H9 (cell line): ENCODE data around the gene HEG1. TPM values are rescaled to one million over a fixed set of nuclear protein-coding genes. Genes with fewer than 3 reads are reported as not detected.

ENCODE experiments used
- DNase-seq: peaks from one replicate; pipeline ENCODE4 v3.0.0-alpha.2; 2017
- H2AFZ ChIP-seq: one replicate; pipeline ENCODE4 v1.6.1; 2013; ENCODE audit warnings: mild to moderate bottlenecking, low read length, control low read depth, moderate library complexity
- H2AK5ac ChIP-seq: 2 replicates; pipeline ENCODE4 v1.6.1; 2013; ENCODE audit warnings: low read length, control low read depth, mixed read lengths; ENCODE audit not compliant: insufficient read length
- H2BK120ac ChIP-seq: one replicate; pipeline ENCODE4 v1.6.1; 2013; ENCODE audit warnings: low read depth, mild to moderate bottlenecking, low read length, control low read depth, inconsistent platforms; ENCODE audit not compliant: poor library complexity, severe bottlenecking
- H2BK12ac ChIP-seq: 2 replicates; pipeline ENCODE4 v1.6.1; 2013; ENCODE audit warnings: low read length, control low read depth, mixed read lengths, low read depth; ENCODE audit not compliant: insufficient read length
- H2BK15ac ChIP-seq: 2 replicates; pipeline ENCODE4 v1.6.1; 2013; ENCODE audit warnings: low read depth, low read length, control low read depth
- H2BK20ac ChIP-seq: one replicate; pipeline ENCODE4 v1.6.1; 2013; ENCODE audit warnings: low read depth, mild to moderate bottlenecking, low read length, control low read depth, inconsistent platforms; ENCODE audit not compliant: poor library complexity, severe bottlenecking
- H2BK5ac ChIP-seq: 2 replicates; pipeline ENCODE4 v1.6.1; 2013; ENCODE audit warnings: low read length, control low read depth, mixed read lengths; ENCODE audit not compliant: insufficient read length
- H3K14ac ChIP-seq: 2 replicates; pipeline ENCODE4 v1.6.1; 2013; ENCODE audit warnings: low read length, control low read depth; ENCODE audit not compliant: insufficient read depth
- H3K18ac ChIP-seq: 2 replicates; pipeline ENCODE4 v1.6.1; 2013; ENCODE audit warnings: low read depth, mild to moderate bottlenecking, mixed read lengths, low read length, control low read depth; ENCODE audit not compliant: insufficient read length
- H3K23ac ChIP-seq: 2 replicates; pipeline ENCODE4 v1.6.1; 2013; ENCODE audit warnings: low read length, control low read depth, mixed read lengths, low read depth; ENCODE audit not compliant: insufficient read length
- H3K23me2 ChIP-seq: 2 replicates; pipeline ENCODE4 v1.6.1; 2013; ENCODE audit warnings: low read depth, mild to moderate bottlenecking, mixed read lengths, low read length, control low read depth; ENCODE audit not compliant: insufficient read length, poor library complexity, severe bottlenecking
- H3K27ac ChIP-seq: 2 replicates; pipeline ENCODE4 v1.5.1; 2013; ENCODE audit warnings: low read length, control low read depth, mixed read lengths, low read depth; ENCODE audit not compliant: insufficient read length
- H3K27me3 ChIP-seq: 2 replicates; pipeline ENCODE4 v1.6.1; 2013; ENCODE audit warnings: low read length, control low read depth, inconsistent platforms; ENCODE audit not compliant: insufficient read depth
- H3K4ac ChIP-seq: 2 replicates; pipeline ENCODE4 v1.6.1; 2013; ENCODE audit warnings: low read depth, mild to moderate bottlenecking, control low read depth, inconsistent platforms, low read length, moderate library complexity
- H3K4me1 ChIP-seq: 2 replicates; pipeline ENCODE4 v1.6.1; 2013; ENCODE audit warnings: low read length, control low read depth, inconsistent platforms; ENCODE audit not compliant: insufficient read depth
- H3K4me2 ChIP-seq: 2 replicates; pipeline ENCODE4 v1.6.1; 2013; ENCODE audit warnings: low read length, control low read depth, mixed read lengths; ENCODE audit not compliant: insufficient read length, insufficient read depth
- H3K56ac ChIP-seq: 2 replicates; pipeline ENCODE4 v1.6.1; 2013; ENCODE audit warnings: low read depth, mild to moderate bottlenecking, mixed read lengths, low read length, control low read depth; ENCODE audit not compliant: insufficient read length
- H3K79me1 ChIP-seq: 2 replicates; pipeline ENCODE4 v1.6.1; 2013; ENCODE audit warnings: low read depth, mild to moderate bottlenecking, moderate library complexity, low read length, control low read depth, inconsistent platforms; ENCODE audit not compliant: insufficient read depth, poor library complexity, severe bottlenecking
- H3K79me2 ChIP-seq: 2 replicates; pipeline ENCODE4 v1.6.1; 2013; ENCODE audit warnings: low read length, control low read depth, inconsistent platforms; ENCODE audit not compliant: insufficient read depth
- H3K9ac ChIP-seq: 2 replicates; pipeline ENCODE4 v1.6.1; 2013; ENCODE audit warnings: low read length, control low read depth, mixed read lengths; ENCODE audit not compliant: insufficient read length; ENCODE audit errors: extremely low read depth
- H3K9me3 ChIP-seq: one replicate; pipeline ENCODE4 v1.6.1; 2013; ENCODE audit warnings: low read depth, low read length, inconsistent platforms; ENCODE audit not compliant: control insufficient read depth
- H3T11ph ChIP-seq: one replicate; pipeline ENCODE4 v1.6.1; 2013; ENCODE audit warnings: mild to moderate bottlenecking, low read length, control low read depth, inconsistent platforms
- H4K20me1 ChIP-seq: one replicate; pipeline ENCODE4 v1.6.1; 2013; ENCODE audit not compliant: control insufficient read depth, insufficient read length, insufficient read depth
- H4K5ac ChIP-seq: 2 replicates; pipeline ENCODE4 v1.6.1; 2013; ENCODE audit warnings: low read depth, mild to moderate bottlenecking, mixed read lengths, low read length, control low read depth; ENCODE audit not compliant: insufficient read length
- H4K8ac ChIP-seq: replicated peaks from 2 replicates; pipeline ENCODE4 v1.6.1; 2013; ENCODE audit warnings: low read length, control low read depth, mixed read lengths, low read depth; ENCODE audit not compliant: insufficient read length
- H4K91ac ChIP-seq: 2 replicates; pipeline ENCODE4 v1.6.1; 2013; ENCODE audit warnings: low read depth, mild to moderate bottlenecking, moderate library complexity, mixed read lengths, low read length, control low read depth; ENCODE audit not compliant: insufficient read length
- H3K27ac Mint-ChIP-seq, 3 experiments: 2 replicates in 2 of 3; 3 replicates in 1 of 3; pipeline ENCODE4 v1.8.0; 2020 to 2021; ENCODE audit warnings: mixed read lengths in 3 of 3, mild to moderate bottlenecking in 1 of 3, moderate library complexity in 1 of 3
- H3K27me3 Mint-ChIP-seq: 2 replicates; pipeline ENCODE4 v1.8.0; 2021; ENCODE audit warnings: low read depth, mild to moderate bottlenecking, moderate library complexity, mixed read lengths
- H3K36me3 Mint-ChIP-seq, 3 experiments: 2 replicates in 2 of 3; 3 replicates in 1 of 3; pipeline ENCODE4 v1.8.0; 2020 to 2021; ENCODE audit warnings: low read depth in 3 of 3, mixed read lengths in 3 of 3; ENCODE audit not compliant: insufficient read depth in 1 of 3
- H3K4me1 Mint-ChIP-seq, 2 experiments: 2 replicates each; pipeline ENCODE4 v1.8.0; 2020; ENCODE audit warnings: mixed read lengths in 2 of 2
- H3K4me3 Mint-ChIP-seq, 2 experiments: 2 replicates in 1 of 2; 3 replicates in 1 of 2; pipeline ENCODE4 v1.8.0; 2020 to 2021; ENCODE audit warnings: mild to moderate bottlenecking in 2 of 2, mixed read lengths in 2 of 2, moderate library complexity in 1 of 2
- H3K9me3 Mint-ChIP-seq, 2 experiments: 2 replicates in 1 of 2; 3 replicates in 1 of 2; pipeline ENCODE4 v1.8.0; 2020; ENCODE audit warnings: mild to moderate bottlenecking in 2 of 2, mixed read lengths in 2 of 2, moderate library complexity in 1 of 2
- CTCF ChIP-seq: fragments of 200-600 bp; sonication (generic); conservative IDR thresholded peaks from 3 replicates; pipeline ENCODE4 v1.8.0; 2021; ENCODE audit warnings: antibody characterized with exemption, mild to moderate bottlenecking
- WGBS: extraction: QIAGEN DNeasy Blood & Tissue Kit; methylation state at CpG from one replicate; pipeline ENCODE4 v1.1.7; 2013; ENCODE audit warnings: missing lambda C conversion rate, low lambda C conversion rate, mixed read lengths; ENCODE audit not compliant: insufficient read length; ENCODE audit errors: extremely low coverage; 5-methylcytosine and 5-hydroxymethylcytosine counted together
- total RNA-seq: library from RNA; stranded (reverse); gene quantifications from 2 replicates; pipeline ENCODE4 v1.2.1, GENCODE V29; 2021

The HEG1 gene
- total RNA-seq, 1 experiment from 2014 or later, result 10.3 TPM

- Histone ChIP-seq H2BK15ac (no peak overlapping the region), H2AK5ac (no peak overlapping the region), H3K9me3 (no peaks in the 10 kb centered on the region), H2BK20ac (no peak overlapping the region), H3T11ph (no peak overlapping the region), H3K23ac (no peak overlapping the region), H3K79me1 (no peaks in the 10 kb centered on the region), H3K4me2 (no peak overlapping the region), H3K27ac (no peak overlapping the region), H4K20me1 (no peaks in the 10 kb centered on the region), H2BK5ac (no peak overlapping the region), H3K4ac (no peak overlapping the region), H3K14ac (no peak overlapping the region), H3K4me1 (no peaks in the 10 kb centered on the region), H4K5ac (no peak overlapping the region), H3K18ac (no peak overlapping the region), H4K8ac (no peak overlapping the region), H2BK120ac (no peak overlapping the region), H3K79me2 (no peaks in the 10 kb centered on the region), H4K91ac (no peak overlapping the region), H2AFZ (no peak overlapping the region), H3K23me2 (no peaks in the 10 kb centered on the region), H3K56ac (no peak overlapping the region), H2BK12ac (no peak overlapping the region), H3K9ac (no peak overlapping the region), H3K27me3 (no peaks in the 10 kb centered on the region)
- H3K4me1 Mint-ChIP-seq, result peaks cover 0 to 5% of the 10 kb centered on the region in 2 experiments; a peak in 2 of 4 replicates
- no peaks in the 10 kb centered on the region for H3K9me3 Mint-ChIP-seq
- no peak for TF ChIP-seq CTCF
- no CpG with 5 or more reads among the region's 3 CpGs for WGBS
- no peak overlapping the region for H3K4me3 Mint-ChIP-seq
- H3K36me3 Mint-ChIP-seq, result peaks cover 1 to 2% (median 2%) of the 10 kb centered on the region in 3 experiments; a peak in 3 of 7 replicates
- no peak overlapping the region; a peak in 1 of 7 replicates for H3K27ac Mint-ChIP-seq
- no peaks in the 10 kb centered on the region; the same call in 1 of the 2 replicates for H3K27me3 Mint-ChIP-seq
- DNase-seq, result no peak
Measured at GRCh38 chr3:124984754-124985153, 71.0 kb downstream of the HEG1 start.
